ENCODE results near the gene THYN1. TPM values are rescaled to one million over a fixed set of nuclear protein-coding genes. Genes with fewer than 3 reads are reported as not detected.

THYN1 gene
- total RNA-seq, 4 donors from 2014 or later: 26.9 to 76.5 (median 59.6) TPM

DNA sequence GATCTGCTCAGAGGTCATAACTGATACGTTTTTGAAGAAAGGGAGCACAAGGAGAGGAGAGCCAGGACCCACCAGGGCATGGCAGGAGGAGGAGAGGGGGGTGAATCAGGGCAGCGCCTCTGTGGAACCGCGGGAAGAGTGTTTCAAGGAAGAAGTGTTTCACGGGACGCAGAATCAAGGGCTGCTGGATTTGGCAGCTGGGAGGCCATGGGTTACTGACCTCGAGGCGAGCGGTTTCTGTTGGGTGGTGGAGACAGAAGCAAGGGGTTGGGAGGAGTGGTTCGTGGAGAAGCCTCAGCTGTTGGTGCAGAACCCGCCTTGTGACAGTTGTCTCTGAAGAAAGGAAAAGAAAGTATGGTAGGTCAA is 15.6 kb downstream of the THYN1 start:
- no peak for TF ChIP-seq CTCF (IDR thresholded peaks at IDR 0.05)
- DNase-seq (ENCODE audit: low spot score): no peak
- ATAC-seq (ENCODE audit: low FRiP score): no peak

- no peak for DNase-seq (ENCODE audit: low spot score)
- TF ChIP-seq CTCF (IDR thresholded peaks at IDR 0.05): no peak
- ATAC-seq (ENCODE audit: low FRiP score): no peak
Observed at GRCh38 chr11:134236834-134237556, 16.2 kb downstream of the THYN1 start.

DNA sequence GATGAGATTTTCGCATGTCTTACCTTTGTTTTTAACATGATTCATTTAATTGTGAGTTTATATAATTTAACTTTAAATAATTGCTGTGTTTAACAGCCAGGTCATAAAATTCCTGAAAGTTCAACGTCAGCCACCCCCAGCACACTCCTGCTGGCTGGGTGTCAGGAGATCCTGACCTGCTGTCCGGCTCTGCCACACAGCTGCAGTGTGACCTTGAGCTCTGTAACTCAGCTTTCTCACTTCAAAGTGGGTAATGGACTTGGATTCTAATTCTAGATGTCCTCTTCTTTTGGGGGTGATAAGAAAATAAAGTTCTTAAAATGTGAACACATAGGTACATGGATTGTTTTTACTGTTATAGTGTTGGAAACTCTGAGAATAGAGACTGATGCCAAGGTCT is 17.8 kb downstream of the THYN1 start:
- TF ChIP-seq CTCF (IDR thresholded peaks at IDR 0.05): no peak
- DNase-seq (ENCODE audit: low spot score) (no peak), ATAC-seq (ENCODE audit: low FRiP score) (no peak)

DNA sequence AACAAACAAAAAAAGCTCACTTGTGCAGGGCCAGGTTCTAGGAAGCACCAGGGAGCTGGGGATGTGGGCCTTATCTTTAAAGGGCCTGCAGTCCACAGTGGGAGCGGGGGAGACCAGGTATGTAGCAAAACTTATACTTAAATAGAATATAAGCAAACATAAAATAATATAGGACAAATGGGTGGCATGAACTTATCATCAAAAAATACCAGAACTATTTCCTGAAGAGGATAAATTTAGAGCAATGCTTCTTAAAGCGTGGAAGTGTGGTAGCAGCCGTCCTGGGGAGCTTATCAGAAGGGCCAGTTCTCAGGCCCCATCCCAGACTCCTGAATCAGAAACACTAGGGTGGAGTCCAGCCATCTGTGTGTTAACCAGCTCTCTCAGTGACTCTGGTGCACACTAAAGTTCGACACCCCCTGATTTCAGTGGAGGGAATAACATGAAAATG is 19.4 kb downstream of the THYN1 start:
- ATAC-seq (ENCODE audit: low FRiP score): no peak
- TF ChIP-seq CTCF (IDR thresholded peaks at IDR 0.05): no peak
- DNase-seq (ENCODE audit: low spot score): no peak

DNA sequence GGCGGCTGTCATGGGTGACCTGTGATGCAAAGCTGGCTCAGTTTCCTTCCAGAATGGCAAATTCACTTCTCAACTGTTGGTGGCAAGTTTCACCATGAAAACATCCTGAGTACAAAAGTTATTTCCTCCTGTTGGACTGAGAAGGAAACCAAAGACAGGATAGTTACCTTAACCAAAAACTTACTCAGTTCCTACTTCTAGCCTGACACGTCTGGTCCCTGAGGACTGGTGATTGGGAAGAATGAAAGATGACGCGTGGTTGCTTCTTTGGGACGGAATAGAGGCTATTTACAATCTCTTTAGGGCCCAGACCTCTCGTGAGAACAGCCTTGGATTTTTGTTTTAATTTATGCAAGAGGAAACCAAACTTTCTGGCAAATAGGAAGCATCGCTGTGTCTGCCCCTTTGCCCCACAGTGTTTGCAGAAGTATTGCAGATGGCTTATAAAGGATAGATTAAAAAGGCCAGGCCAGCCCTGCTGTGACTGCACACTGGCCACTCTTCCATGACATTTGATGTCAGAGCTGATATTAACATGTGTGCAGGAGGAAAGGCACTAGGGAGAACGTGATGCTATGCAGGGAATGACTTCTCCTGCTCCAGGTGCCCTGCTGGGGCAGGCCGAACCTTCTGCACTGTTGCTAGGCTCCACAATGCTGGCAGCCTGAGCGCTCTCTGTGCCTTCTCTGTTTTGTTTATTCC is 21.0 kb downstream of the THYN1 start:
- TF ChIP-seq CTCF (IDR thresholded peaks at IDR 0.05): no peak
- no peak for ATAC-seq (ENCODE audit: low FRiP score)
- DNase-seq (ENCODE audit: low spot score): no peak

DNA sequence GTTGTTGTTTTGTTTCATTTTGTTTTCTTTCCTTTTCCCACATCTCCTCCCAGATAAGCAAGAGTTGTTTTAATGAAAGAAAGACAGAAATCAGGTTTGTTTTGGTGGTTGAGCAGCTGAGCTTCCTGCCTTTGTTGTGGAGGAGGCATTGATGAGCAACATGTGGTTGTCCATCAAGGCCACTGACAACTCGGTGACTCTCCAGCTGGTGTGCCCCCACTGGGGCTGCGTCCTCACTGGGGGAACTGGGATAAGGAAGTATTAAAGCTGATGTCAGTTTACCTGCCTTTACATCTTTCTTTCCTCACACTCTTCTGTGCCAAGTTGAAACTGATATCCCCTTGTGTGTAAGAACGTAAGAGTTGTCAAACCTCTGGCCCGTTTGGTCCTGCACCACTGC is 22.8 kb downstream of the THYN1 start:
- ATAC-seq (ENCODE audit: low FRiP score): no peak
- no peak for TF ChIP-seq CTCF (IDR thresholded peaks at IDR 0.05)
- DNase-seq (ENCODE audit: low spot score): no peak

All from omental fat pad (tissue), 4 donors.